ENCODE measurements around the gene MS4A15.

DNA sequence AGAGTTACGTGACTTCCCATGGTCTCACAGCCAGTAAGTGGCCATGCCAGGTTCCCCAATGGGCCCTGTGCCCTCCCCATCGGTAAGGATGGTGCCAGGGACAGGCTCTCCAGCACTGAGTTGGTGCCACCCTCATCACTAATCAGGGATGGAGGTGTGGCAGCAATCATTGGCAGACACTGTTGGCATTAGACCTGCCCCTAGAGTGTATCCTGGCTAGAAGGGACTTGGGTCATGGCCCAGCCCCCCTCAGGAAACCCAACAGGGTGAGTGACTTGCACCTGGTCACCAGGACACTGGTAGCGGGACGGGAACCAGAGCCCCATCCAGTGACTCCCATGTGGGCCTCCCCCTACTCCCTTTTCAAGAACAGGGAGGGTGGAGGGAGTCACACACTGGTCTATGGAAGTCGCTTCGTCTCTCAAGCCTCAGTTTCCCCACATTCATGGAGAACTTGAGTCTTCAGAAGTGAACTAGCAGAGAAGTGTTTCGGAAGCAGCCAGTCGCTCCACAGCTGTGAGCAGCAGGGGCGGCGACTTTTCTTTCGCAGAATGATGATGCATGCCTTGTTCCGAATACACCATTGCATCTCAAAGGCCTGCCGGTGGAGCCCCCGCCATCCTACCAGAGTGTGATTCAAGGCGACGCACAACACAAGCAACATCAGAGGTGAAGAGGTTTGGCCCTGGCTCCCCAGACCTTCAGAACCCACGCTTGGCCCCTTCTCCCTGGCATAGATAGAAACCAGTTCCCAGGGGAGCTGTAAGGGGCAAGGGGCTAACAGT is 41.4 kb downstream of the MS4A15 start:
- no peak for TF ChIP-seq POLR2A (IDR thresholded peaks at IDR 0.05)
- TF ChIP-seq, protein P1, sequence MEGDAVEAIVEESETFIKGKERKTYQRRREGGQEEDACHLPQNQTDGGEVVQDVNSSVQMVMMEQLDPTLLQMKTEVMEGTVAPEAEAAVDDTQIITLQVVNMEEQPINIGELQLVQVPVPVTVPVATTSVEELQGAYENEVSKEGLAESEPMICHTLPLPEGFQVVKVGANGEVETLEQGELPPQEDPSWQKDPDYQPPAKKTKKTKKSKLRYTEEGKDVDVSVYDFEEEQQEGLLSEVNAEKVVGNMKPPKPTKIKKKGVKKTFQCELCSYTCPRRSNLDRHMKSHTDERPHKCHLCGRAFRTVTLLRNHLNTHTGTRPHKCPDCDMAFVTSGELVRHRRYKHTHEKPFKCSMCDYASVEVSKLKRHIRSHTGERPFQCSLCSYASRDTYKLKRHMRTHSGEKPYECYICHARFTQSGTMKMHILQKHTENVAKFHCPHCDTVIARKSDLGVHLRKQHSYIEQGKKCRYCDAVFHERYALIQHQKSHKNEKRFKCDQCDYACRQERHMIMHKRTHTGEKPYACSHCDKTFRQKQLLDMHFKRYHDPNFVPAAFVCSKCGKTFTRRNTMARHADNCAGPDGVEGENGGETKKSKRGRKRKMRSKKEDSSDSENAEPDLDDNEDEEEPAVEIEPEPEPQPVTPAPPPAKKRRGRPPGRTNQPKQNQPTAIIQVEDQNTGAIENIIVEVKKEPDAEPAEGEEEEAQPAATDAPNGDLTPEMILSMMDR (IDR thresholded peaks at IDR 0.05), result no peak
